PC-9 (cell line): Measurements from ENCODE around the gene C19orf67. TPM values are rescaled to one million over a fixed set of nuclear protein-coding genes. Genes with fewer than 3 reads are reported as not detected.
A peak's percentile ranks its signal among the peaks of the same experiment; 100 is the strongest.

ENCODE experiments used
- BruUV-seq: library from RNA; stranded (reverse); fragments of 400-500 nt; replicated peaks from 2 replicates; lab custom pipeline; 2021; lab: Mats Ljungman, UMichigan
- CTCF ChIA-PET: fragments of 300-600 bp; sonication (Branson Sonifier 250); formaldehyde crosslinking; loops from one replicate; lab custom pipeline; 2022; ENCODE audit warnings: antibody characterized with exemption; lab: Charles Lee
- POLR2A ChIA-PET: fragments of 300-600 bp; sonication (Branson Sonifier 250); formaldehyde crosslinking; loops from one replicate; lab custom pipeline; 2022; ENCODE audit warnings: antibody characterized with exemption; ENCODE audit not compliant: unreplicated experiment; lab: Charles Lee
- DNase-seq, 2 experiments: peaks; one replicate each; pipeline versions ENCODE4 v3.0.0 to v3.0.0-alpha.2; 2015 to 2022; ENCODE audit warnings: mixed read lengths in 1 of 2
- H2AFZ ChIP-seq: fragments of 200-600 bp; sonication (generic); 2 replicates; pipeline ENCODE4 v1.8.1; 2017; ENCODE audit warnings: antibody characterized with exemption
- H3F3A ChIP-seq: fragments of 200-600 bp; sonication (generic); 2 replicates; pipeline ENCODE4 v1.8.1; 2017; ENCODE audit warnings: antibody characterized with exemption, mild to moderate bottlenecking, low read depth; ENCODE audit not compliant: insufficient read depth
- H3K27ac ChIP-seq: fragments of 200-600 bp; sonication (generic); 2 replicates; pipeline ENCODE4 v1.6.1; 2016; ENCODE audit warnings: mixed run types
- H3K27me3 ChIP-seq: fragments of 200-600 bp; sonication (generic); 2 replicates; pipeline ENCODE4 v1.6.1; 2016; ENCODE audit warnings: low read depth, mixed run types; ENCODE audit not compliant: insufficient read depth
- H3K36me3 ChIP-seq: fragments of 200-600 bp; sonication (generic); 2 replicates; pipeline ENCODE4 v1.6.1; 2016; ENCODE audit warnings: low read depth, mixed run types
- H3K4me1 ChIP-seq: fragments of 200-600 bp; sonication (generic); replicated peaks from 2 replicates; pipeline ENCODE4 v1.6.1; 2016; ENCODE audit warnings: mixed run types; ENCODE audit not compliant: insufficient read depth
- H3K4me2 ChIP-seq: fragments of 200-600 bp; sonication (generic); 2 replicates; pipeline ENCODE4 v1.6.1; 2017; ENCODE audit warnings: mixed run types
- H3K4me3 ChIP-seq: fragments of 200-600 bp; sonication (generic); 2 replicates; pipeline ENCODE4 v1.6.1; 2016; ENCODE audit warnings: mixed run types
- H3K79me2 ChIP-seq: fragments of 200-600 bp; sonication (generic); 2 replicates; pipeline ENCODE4 v1.6.1; 2017; ENCODE audit warnings: low read depth, mixed run types
- H3K9me2 ChIP-seq: fragments of 200-600 bp; sonication (generic); 2 replicates; pipeline ENCODE4 v1.8.1; 2017; ENCODE audit warnings: mild to moderate bottlenecking; ENCODE audit not compliant: insufficient read depth
- H3K9me3 ChIP-seq: fragments of 200-600 bp; sonication (generic); 2 replicates; pipeline ENCODE4 v1.8.1; 2016; ENCODE audit warnings: low read depth; ENCODE audit not compliant: insufficient read depth
- H4K20me1 ChIP-seq: fragments of 200-600 bp; sonication (generic); 2 replicates; pipeline ENCODE4 v1.8.1; 2017; ENCODE audit not compliant: insufficient read depth
- EZH2 ChIP-seq: fragments of 200-600 bp; sonication (generic); IDR thresholded peaks from 2 replicates; pipeline ENCODE4 v1.8.0; 2017; ENCODE audit warnings: antibody characterized with exemption, low read depth
- intact Hi-C: fragments of 100-400 bp; cut with micrococcal nuclease; formaldehyde crosslinking; loops from one replicate; pipeline ENCODE4 v1.10.0; 2022; ENCODE audit not compliant: unreplicated experiment
- total RNA-seq: library from RNA; stranded (reverse); gene quantifications from 2 replicates; pipeline ENCODE4 v1.2.3, GENCODE V29; 2021
- TF ChIP-seq, protein P1 (sequence below): fragments of 200-600 bp; sonication (generic); conservative IDR thresholded peaks from 2 replicates; pipeline ENCODE4 v1.6.1; 2017; ENCODE audit warnings: mixed run types, antibody characterized with exemption, mild to moderate bottlenecking, moderate library complexity

C19orf67 gene
- total RNA-seq, 1 experiment from 2014 or later: not detected

DNA sequence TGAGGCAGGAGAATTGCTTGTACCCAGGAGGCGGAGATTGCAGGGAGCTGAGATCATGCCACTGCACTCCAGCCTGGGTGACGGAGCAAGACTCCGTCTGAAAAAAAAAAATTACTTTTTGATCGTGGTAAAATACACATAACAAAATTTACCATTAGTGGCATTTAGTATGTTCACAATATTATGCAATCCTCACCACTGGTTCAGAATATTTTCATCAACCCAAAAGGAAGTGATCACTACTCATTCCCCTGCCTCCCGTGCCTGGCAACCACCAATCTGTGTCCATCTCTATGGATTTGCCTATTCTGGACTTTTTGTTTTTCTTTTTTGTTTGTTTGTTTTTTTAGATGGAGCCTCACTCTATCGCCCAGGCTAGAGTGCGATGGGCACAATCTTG lies 22.5 kb downstream of the C19orf67 start:
- intact Hi-C loops: no loop called here
- DNase-seq: no peak
- no peaks in the 10 kb centered on the region for H3K36me3 ChIP-seq
- H3K9me2 ChIP-seq: no peaks in the 10 kb centered on the region
- CTCF ChIA-PET: no interaction called here
- no peaks in the 10 kb centered on the region for H3K9me3 ChIP-seq
- H2AFZ ChIP-seq: no peak overlapping the region
- H3F3A ChIP-seq: peaks cover 25% of the 10 kb centered on the region; the same call in 1 of the 2 replicates
- H3K4me1 ChIP-seq: peaks cover 21% of the 10 kb centered on the region
- no TSS peak for BruUV-seq
- no peaks in the 10 kb centered on the region for H4K20me1 ChIP-seq
- no peaks in the 10 kb centered on the region for H3K27me3 ChIP-seq
- H3K4me2 ChIP-seq: peak overlapping the region; percentile 77; the same call in 1 of the 2 replicates
- no peak overlapping the region for H3K4me3 ChIP-seq
- TF ChIP-seq EZH2: no peak
- H3K27ac ChIP-seq: no peak overlapping the region
- no peaks in the 10 kb centered on the region for H3K79me2 ChIP-seq
- POLR2A ChIA-PET: no interaction called here

DNA sequence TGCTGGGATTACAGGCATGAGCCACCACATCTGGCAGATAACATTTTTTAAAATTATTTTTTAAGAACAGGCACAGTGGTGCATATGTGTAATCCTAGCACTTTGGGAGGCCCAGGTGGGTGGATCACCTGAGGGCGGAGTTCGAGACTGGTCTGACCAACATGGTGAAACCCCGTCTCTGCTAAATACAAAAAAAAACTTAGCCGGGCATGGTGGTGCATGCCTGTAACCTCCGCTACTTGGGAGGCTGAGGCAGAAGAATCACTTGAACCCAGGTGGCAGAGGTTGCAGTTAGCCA lies 23.1 kb downstream of the C19orf67 start:
- H3K4me2 ChIP-seq: peak overlapping the region; percentile 77
- no peaks in the 10 kb centered on the region for H3K79me2 ChIP-seq
- DNase-seq: peak in 1 of 2 experiments; percentile 15
- H3K27me3 ChIP-seq: no peaks in the 10 kb centered on the region
- no peaks in the 10 kb centered on the region for H3K9me3 ChIP-seq
- ChIA-PET POLR2A (interaction anchor here (0.5 to 0.6 kb wide), 2 partner anchors 176 to 221 kb away, joined by 4 read pairs; no protein-coding TSS in a partner anchor), CTCF (no interaction called here)
- H3F3A ChIP-seq: peaks cover 25% of the 10 kb centered on the region; the same call in 1 of the 2 replicates
- peak overlapping the region; percentile 44; the same call in 1 of the 2 replicates for H3K4me3 ChIP-seq
- TF ChIP-seq, protein P1, sequence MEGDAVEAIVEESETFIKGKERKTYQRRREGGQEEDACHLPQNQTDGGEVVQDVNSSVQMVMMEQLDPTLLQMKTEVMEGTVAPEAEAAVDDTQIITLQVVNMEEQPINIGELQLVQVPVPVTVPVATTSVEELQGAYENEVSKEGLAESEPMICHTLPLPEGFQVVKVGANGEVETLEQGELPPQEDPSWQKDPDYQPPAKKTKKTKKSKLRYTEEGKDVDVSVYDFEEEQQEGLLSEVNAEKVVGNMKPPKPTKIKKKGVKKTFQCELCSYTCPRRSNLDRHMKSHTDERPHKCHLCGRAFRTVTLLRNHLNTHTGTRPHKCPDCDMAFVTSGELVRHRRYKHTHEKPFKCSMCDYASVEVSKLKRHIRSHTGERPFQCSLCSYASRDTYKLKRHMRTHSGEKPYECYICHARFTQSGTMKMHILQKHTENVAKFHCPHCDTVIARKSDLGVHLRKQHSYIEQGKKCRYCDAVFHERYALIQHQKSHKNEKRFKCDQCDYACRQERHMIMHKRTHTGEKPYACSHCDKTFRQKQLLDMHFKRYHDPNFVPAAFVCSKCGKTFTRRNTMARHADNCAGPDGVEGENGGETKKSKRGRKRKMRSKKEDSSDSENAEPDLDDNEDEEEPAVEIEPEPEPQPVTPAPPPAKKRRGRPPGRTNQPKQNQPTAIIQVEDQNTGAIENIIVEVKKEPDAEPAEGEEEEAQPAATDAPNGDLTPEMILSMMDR: no peak
- no peak for TF ChIP-seq EZH2
- H4K20me1 ChIP-seq: no peaks in the 10 kb centered on the region
- H3K4me1 ChIP-seq: peaks cover 21% of the 10 kb centered on the region
- no peaks in the 10 kb centered on the region for H3K9me2 ChIP-seq
- H2AFZ ChIP-seq: no peak overlapping the region
- no TSS peak for BruUV-seq
- intact Hi-C loops: no loop called here
- H3K36me3 ChIP-seq: no peaks in the 10 kb centered on the region
- no peak overlapping the region for H3K27ac ChIP-seq

DNA sequence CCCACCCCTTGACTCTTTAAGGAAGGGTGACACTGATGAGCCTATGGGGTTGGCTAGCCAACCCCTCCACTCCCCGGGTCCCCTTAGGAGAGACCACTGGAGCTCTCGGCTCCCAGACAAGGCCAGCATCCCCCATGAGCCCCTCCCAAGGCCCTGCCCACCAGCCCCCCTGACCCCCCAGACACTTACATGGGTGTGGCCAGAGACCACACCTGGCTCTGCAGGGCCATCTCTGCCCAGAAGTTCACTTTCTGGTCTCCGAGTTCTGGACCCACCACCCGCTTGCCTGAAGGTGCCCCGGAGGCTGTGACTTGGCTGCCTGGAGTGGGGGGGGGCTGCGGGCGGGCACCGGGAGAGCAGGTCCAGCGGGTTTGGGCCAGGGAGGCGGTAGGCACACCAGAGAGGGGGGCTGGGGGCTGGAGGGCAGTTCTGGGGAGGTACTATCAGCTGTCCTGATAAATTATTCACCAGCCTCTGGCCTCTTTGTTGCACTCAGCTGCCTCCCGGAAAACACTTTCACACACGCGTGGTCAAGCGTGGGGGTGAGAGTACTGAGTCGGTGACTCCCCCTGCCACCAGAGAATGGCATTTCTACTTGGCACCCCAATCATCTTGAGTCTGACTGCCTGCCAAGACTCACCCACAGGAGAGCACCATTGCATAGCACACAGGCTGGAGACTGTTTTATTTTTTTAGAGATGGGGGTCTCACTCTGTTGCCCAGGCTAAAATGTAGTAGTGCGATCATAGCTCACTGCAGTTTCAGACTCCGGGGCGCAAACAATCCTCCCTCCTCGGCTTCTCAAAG lies 23.6 kb downstream of the C19orf67 start, which contains the start of gene PALM3:
TSS of gene PALM3 (minus strand) at position 326 of the 807 bp plus-strand sequence. CDS start at position 230, 96 bp downstream.
- H3K27ac ChIP-seq: 0 out of 2 replicates have a peak within 1 kb of the TSS, but pooled peaks have one; percentile 16
- POLR2A ChIA-PET: interaction anchor here (0.5 to 0.6 kb wide), 2 partner anchors 175 to 220 kb away, joined by 4 read pairs; no protein-coding TSS in a partner anchor
- peaks cover 21% of the 10 kb centered on the region for H3K4me1 ChIP-seq
- no peaks in the 10 kb centered on the region for H3K27me3 ChIP-seq
- no peaks in the 10 kb centered on the region for H3K36me3 ChIP-seq
- H3K9me2 ChIP-seq: no peaks in the 10 kb centered on the region
- BruUV-seq: no TSS peak
- H4K20me1 ChIP-seq: no peaks in the 10 kb centered on the region
- peak; percentile 66 to 73 for DNase-seq
- H3K4me2 ChIP-seq: peak within 1 kb of the TSS; percentile 77
- H3K4me3 ChIP-seq: peak within 1 kb of the TSS; percentile 44; the same call in 1 of the 2 replicates
- H3K79me2 ChIP-seq: no peaks in the 10 kb centered on the region
- CTCF ChIA-PET: no interaction called here
- H3F3A ChIP-seq: peaks cover 25% of the 10 kb centered on the region; the same call in 1 of the 2 replicates
- H3K9me3 ChIP-seq: no peaks in the 10 kb centered on the region
- TF ChIP-seq, protein P1: no peak
- no peak for TF ChIP-seq EZH2
- H2AFZ ChIP-seq: 0 out of 2 replicates have a peak within 1 kb of the TSS, but pooled peaks have one; percentile 58
- intact Hi-C loops: no loop called here
